ENCODE results near the gene MAD1L1. TPM values are rescaled to one million over a fixed set of nuclear protein-coding genes. Genes with fewer than 3 reads are reported as not detected.

Gene MAD1L1
- total RNA-seq, 6 experiments from 2014 or later: 15.1 to 37.4 (median 20.5) TPM

GRCh38 chr7:2092279-2092678, 140.5 kb downstream of the MAD1L1 start:
- no peak for ATAC-seq
- WGBS (ENCODE audit: insufficient coverage, low coverage, low lambda C conversion rate, missing lambda C conversion rate): 93% methylated on average over 8 of the region's 8 CpGs
- no peak overlapping the region for H3K4me3 ChIP-seq

GRCh38 chr7:2090526-2091520, 141.9 kb downstream of the MAD1L1 start:
- Histone ChIP-seq H3K27me3 (no peaks in the 10 kb centered on the region), H3K36me3 (no peaks in the 10 kb centered on the region), H3K9me3 (no peaks in the 10 kb centered on the region), H3K4me3 (no peak overlapping the region), H3K4me1 (no peaks in the 10 kb centered on the region), H3K27ac (no peak overlapping the region)
- DNase-seq (no peak), ATAC-seq (no peak)
- TF ChIP-seq CTCF (IDR thresholded peaks at IDR 0.05) (no peak), POLR2A (IDR thresholded peaks at IDR 0.05) (no peak)
- 90% methylated on average over 20 of the region's 29 CpGs for WGBS (ENCODE audit: insufficient coverage, low coverage, low lambda C conversion rate, missing lambda C conversion rate)
- intact Hi-C loops (cut with DNase I): no loop called here

More at GRCh38 chr7:2092279-2092678, 140.5 kb downstream of the MAD1L1 start:
- no peaks in the 10 kb centered on the region for H3K27me3 ChIP-seq
- TF ChIP-seq CTCF (IDR thresholded peaks at IDR 0.05) (no peak), POLR2A (IDR thresholded peaks at IDR 0.05) (no peak)
- no peaks in the 10 kb centered on the region for H3K9me3 ChIP-seq
- intact Hi-C loops (cut with DNase I): no loop called here
- H3K4me1 ChIP-seq: no peaks in the 10 kb centered on the region
- no peak overlapping the region for H3K27ac ChIP-seq
- no peak for DNase-seq
- H3K36me3 ChIP-seq: no peaks in the 10 kb centered on the region

- H3K4me1 ChIP-seq: no peaks in the 10 kb centered on the region
- intact Hi-C loops (cut with DNase I): no loop called here
- DNase-seq (no peak), ATAC-seq (peak in 1 of 4 donors; percentile 8)
- TF ChIP-seq CTCF (IDR thresholded peaks at IDR 0.05) (no peak), POLR2A (IDR thresholded peaks at IDR 0.05) (no peak)
- no CpG with 5 or more reads among the region's 15 CpGs for WGBS (ENCODE audit: insufficient coverage, low coverage, low lambda C conversion rate, missing lambda C conversion rate)
- no peaks in the 10 kb centered on the region for H3K36me3 ChIP-seq
- no peak overlapping the region for H3K4me3 ChIP-seq
- H3K27ac ChIP-seq: no peak overlapping the region
- H3K27me3 ChIP-seq: no peaks in the 10 kb centered on the region
- no peaks in the 10 kb centered on the region for H3K9me3 ChIP-seq
Measured at GRCh38 chr7:2088801-2089200, 143.9 kb downstream of the MAD1L1 start.

- no peaks in the 10 kb centered on the region for H3K27me3 ChIP-seq
- H3K27ac ChIP-seq: no peak overlapping the region
- no peaks in the 10 kb centered on the region for H3K36me3 ChIP-seq
- 72% methylated on average over 4 of the region's 11 CpGs for WGBS (ENCODE audit: insufficient coverage, low coverage, low lambda C conversion rate, missing lambda C conversion rate)
- DNase-seq: no peak
- H3K4me3 ChIP-seq: no peak overlapping the region
- intact Hi-C loops (cut with DNase I): no loop called here
- peak in 3 of 4 donors; percentile 26 to 54 (median 41) for ATAC-seq
- no peaks in the 10 kb centered on the region for H3K4me1 ChIP-seq
- TF ChIP-seq POLR2A (IDR thresholded peaks at IDR 0.05) (no peak), CTCF (IDR thresholded peaks at IDR 0.05) (no peak)
- H3K9me3 ChIP-seq: no peaks in the 10 kb centered on the region
Measured at GRCh38 chr7:2087744-2088143, 145.0 kb downstream of the MAD1L1 start.
